Erythroblast (primary cell): Measurements from ENCODE around the gene ARHGEF1.
"Not testable (repeated sequence)": the region's sequence is repeated elsewhere in the genome, so short reads cannot be mapped to it uniquely, and the experiment has no call there.

ENCODE experiments used
- DNase-seq, 2 experiments: peaks; one replicate each; lab custom pipeline; 2025; lab: John Stamatoyannopoulos, UW
- GATA1 ChIP-seq: IDR thresholded peaks from 2 replicates; pipeline ENCODE4 v1.6.1; 2011; ENCODE audit warnings: low read depth, mild to moderate bottlenecking, control low read depth, low read length, moderate library complexity
- POLR2A ChIP-seq: IDR thresholded peaks from 2 replicates; pipeline ENCODE4 v1.6.1; 2011; ENCODE audit warnings: mild to moderate bottlenecking, low read length

ARHGEF1 gene

DNA sequence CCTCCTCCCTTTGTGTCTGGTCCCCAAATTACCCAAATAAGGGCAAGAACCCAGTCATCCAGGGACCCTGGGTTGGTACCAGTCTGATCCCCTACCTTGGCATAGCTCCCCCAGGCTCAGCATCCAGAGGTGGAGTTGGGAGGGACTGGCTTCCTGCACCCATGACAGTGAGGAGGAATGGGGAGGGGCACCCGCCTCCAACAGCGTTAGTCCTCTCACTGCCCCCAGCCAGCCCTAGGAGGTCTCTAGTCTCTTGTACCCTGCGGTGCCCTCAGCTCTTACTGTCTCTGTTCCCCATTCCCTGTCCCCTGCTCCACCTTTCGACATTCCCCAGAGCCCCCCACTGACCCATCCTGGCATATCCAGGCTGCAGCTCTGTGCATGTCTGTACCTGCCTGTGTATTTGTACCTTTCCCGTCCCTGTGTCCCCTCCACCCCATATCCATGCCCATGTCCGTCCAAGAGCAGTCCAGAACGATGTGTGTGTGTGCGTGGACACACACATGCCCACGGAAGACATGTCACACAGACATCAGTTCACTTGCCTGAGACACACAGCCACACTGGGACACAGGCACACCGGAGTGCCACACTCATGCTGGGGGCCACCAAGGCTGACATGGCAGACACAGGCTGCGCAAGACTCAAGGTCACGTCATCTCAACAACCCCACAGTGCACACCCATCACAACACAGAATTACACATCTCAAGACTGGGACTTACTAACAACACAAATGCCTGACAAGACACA is 27.4 kb downstream of the ARHGEF1 start:
- DNase-seq = no peak
- TF ChIP-seq GATA1 = no peak
- TF ChIP-seq POLR2A = no peak

DNA sequence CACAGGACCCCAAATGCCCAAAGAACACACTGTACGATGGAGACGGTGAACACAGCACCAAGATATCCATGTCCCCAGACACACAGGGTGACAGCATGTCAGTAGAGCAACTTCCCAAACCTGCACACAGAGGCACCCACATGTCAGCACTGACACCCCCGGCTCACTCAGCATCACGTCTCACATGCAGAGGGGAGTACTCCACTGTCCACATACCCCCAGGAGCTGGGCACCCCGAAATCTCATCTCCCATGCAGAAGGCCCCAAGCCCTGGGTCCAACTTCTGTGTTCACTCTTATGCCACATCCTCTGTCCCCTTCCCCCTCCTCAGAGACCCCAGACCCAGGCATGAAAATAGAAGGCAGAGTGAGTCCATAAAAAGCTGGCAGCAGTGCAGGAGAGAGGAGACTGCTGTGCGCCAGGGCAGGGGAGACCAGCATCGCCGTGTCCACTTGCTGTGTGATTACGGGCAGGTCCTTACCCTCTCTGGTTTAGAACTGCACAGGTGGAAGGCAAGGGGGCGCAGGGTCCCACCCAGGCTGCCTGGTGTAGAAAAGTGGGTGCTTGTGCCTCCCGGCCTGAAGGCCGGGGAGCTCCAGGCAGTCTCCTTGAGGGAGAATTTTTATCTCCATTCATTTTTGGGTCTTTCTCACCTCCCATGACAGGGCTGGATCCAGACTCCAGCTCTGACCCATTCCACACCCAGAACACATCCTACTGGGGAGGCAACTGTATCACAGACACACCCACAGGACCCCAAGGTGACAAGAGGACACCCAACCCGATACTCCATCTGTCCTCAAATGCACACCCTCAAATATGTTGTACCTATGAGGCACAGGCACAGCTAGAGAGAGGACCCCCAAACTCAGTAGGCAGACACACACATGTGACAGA is 28.3 kb downstream of the ARHGEF1 start:
- no peak for DNase-seq
- TF ChIP-seq POLR2A (no peak), GATA1 (no peak)

DNA sequence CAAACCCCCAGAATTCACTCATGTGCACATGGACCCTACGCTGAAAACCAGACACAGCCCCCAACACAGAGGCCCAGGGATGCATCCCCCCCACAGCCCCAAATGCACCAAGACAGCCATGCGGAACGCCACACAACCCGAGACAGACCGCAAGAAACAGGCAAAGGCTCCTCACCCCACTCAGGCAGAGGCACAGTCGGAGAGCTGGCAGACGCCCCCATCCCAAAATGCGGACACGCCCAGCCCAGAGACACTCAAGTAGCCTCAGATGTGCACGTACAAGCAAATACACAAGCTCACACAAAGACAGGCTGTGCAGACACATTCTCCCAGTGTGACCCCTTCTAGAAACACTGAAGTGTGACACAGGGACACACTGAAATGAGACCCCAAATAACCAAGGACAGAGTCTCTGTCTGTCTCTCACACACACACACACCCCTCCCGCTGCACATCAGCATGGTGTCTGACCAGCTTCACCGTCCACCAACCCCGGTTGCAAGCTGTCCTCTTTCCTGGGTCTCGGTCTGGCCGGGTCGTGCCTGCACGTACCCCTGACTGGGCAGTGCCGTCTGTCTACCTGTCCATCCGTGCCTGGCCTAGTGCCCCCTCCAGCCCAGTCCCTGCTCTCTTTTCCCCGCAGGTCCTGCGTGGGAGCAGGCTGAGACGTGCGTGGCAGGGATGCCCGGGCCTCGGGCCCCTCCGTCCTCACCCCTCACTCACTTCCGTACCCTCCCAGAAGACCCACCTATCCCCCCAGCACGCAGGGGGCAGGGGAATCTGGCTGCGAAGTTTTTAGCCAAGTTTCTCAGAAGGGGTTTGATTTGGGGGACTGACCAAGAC is 29.1 kb downstream of the ARHGEF1 start:
- TF ChIP-seq POLR2A (no peak), GATA1 (no peak)
- no peak for DNase-seq

DNA sequence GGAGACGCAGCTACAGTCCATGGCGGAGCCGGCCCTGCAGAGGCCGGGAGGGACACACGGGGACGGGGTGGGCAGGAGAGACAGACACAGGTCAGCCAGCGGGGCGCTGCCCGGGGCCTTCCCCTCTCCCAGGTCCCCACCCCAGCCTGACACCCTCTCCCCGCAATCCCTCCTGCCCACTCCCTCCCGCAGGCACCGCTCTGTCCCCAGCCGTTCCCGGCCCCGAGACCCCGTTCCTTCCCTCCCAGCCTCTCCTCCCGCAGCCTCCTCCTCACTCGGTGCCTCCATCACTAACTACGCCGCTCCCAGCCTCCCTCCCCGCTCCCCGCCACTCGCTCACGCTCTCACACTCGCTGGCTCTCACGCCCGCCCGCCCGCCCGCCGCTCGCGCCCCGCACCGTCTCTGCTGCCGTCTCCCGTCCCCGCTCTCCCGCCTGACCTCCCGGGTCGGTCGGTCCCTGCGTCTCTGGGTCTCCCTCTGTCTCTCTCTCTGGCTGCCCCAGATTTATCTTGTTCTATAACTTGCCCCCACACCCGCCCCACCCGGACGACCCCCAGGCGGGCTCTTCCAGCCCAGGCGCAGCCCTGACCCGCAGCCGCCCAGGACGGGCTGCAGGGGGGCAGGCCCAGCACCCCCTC is 30.0 kb downstream of the ARHGEF1 start:
- TF ChIP-seq POLR2A = no peak
- TF ChIP-seq GATA1 = no peak
- no peak for DNase-seq

DNA sequence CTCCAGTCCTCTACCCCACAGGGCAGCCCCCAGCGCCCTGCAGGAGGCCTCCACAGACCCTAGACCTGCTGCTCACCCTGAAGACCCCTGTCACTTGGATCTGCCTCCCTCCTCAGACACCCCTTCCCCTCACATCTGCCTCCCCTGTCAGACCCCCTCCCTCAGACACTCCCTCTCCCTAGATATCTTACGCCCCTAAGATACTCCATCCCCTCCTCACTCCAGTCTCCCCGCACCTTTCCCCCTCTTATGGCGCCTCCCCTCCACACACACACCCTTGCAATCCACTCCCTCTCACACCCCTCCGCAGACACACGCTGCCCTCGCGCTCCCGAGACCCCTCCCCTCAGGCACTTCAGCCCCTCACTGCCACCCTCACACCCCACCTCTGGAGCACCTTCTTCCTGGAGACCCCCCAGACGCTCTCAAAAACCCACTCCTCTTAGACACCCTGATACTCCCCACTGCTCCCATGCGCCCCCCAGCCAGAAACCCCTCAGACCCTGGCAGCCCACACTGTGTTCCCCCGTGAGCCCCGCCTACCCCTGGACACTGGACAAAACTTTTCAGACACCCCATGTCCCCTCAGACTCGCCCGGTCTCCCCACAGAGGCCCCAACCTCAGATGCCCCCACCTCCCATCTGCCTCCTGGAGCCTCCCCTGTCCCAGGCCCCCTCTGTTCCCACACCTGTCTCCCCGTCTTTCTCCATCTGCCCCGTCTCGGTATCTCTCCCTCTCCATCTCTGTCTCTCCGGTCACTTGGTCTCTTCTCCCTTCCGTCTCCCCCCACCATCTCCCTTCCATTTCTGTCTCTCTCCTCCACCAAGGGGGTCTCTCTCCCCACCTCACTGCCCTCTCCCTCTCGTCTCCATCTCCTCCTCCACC is 30.8 kb downstream of the ARHGEF1 start:
- TF ChIP-seq GATA1 (no peak), POLR2A (no peak)
- DNase-seq = no peak

DNA sequence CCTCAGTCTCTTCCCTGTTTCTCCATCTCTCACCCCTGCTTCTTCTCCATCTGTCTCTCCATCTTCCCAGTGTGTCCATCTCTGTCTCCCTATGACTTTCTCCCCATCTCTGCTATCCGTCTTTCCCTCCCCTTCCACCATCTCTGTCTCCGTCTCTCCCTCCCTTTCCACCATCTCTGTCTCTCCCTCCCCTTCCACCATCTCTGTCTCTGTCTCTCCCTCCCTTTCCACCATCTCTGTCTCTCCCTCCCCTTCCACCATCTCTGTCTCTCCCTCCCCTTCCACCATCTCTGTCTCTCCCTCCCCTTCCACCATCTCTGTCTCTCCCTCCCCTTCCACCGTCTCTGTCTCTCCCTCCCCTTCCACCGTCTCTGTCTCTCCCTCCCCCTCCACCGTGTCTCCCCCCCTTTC is 31.4 kb downstream of the ARHGEF1 start:
- DNase-seq = not testable (repeated sequence)

GRCh38 chr19:41915021-41915775 is 32.2 kb downstream of the ARHGEF1 start:
- no peak for DNase-seq
- TF ChIP-seq POLR2A (no peak), GATA1 (no peak)

GRCh38 chr19:41915776-41916414 is 32.9 kb downstream of the ARHGEF1 start:
- no peak for DNase-seq
- TF ChIP-seq GATA1 = no peak
- no peak for TF ChIP-seq POLR2A

DNA sequence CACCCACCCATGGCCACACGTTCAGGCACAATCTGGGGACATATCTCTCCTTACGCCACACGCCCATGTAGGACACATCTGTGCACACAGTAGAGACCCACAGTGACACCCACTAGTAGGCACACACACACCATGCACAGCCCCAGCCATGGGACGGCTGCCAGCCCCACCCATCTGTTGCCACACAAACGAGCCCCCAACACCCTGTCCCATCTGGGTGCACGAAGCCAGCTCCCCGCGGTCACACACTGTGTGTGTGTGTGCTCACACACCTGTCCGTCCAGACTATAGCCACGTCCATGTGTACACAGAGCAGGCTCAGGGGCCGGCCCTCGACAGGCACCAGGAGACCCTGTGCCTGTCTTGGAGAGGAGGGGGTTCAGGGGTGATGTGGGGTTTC is 34.7 kb downstream of the ARHGEF1 start:
- TF ChIP-seq GATA1 (no peak), POLR2A (no peak)
- no peak for DNase-seq

- TF ChIP-seq POLR2A (no peak), GATA1 (no peak)
- DNase-seq = no peak
Measured at GRCh38 chr19:41918095-41918494, 35.1 kb downstream of the ARHGEF1 start.

DNA sequence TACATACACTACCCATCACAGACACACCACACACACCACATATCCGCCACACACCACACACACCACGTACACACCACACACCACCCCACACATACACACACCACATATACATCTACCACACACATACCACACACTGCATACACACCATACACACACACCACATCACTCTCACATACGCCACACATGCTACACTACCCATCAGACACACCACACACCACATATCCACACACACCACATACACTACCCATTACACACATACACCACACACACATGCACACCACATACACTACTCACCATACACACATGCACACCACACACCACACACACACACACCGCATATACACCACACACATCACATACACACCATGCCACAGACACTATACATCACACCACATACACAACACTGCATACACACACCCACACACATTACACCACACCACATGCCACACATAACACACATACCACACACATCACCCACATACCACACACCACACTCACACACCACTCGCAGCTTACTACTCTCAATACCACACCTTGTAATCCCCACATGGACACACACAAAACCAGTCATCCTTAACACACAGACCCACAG is 35.8 kb downstream of the ARHGEF1 start:
- DNase-seq = no peak
- TF ChIP-seq GATA1 (no peak), POLR2A (no peak)
